ENCODE results near the gene SNRNP25. TPM values are rescaled to one million over a fixed set of nuclear protein-coding genes. Genes with fewer than 3 reads are reported as not detected.

The SNRNP25 gene
- total RNA-seq, 1 donor from 2014 or later: 30.6 TPM

GRCh38 chr16:74747-75334, 21.2 kb downstream of the SNRNP25 start:
- Mint-ChIP-seq H3K4me1 (ENCODE audit: unreplicated experiment) (peaks cover 22% of the 10 kb centered on the region), H3K4me3 (ENCODE audit: unreplicated experiment) (peak overlapping the region; percentile 32), H3K36me3 (ENCODE audit: low read depth, unreplicated experiment) (peaks cover 4% of the 10 kb centered on the region), H3K9me3 (ENCODE audit: unreplicated experiment) (no peaks in the 10 kb centered on the region), H3K27me3 (ENCODE audit: unreplicated experiment) (peaks cover 8% of the 10 kb centered on the region), H3K27ac (ENCODE audit: unreplicated experiment) (no peak overlapping the region)
- TF ChIP-seq CTCF (IDR thresholded peaks at IDR 0.05; ENCODE audit: unreplicated experiment): no peak
- DNase-seq (ENCODE audit: low spot score): no peak

GRCh38 chr16:75580-76501, 22.2 kb downstream of the SNRNP25 start:
- Mint-ChIP-seq H3K4me3 (ENCODE audit: unreplicated experiment) (peak overlapping the region; percentile 56), H3K36me3 (ENCODE audit: low read depth, unreplicated experiment) (peaks cover 4% of the 10 kb centered on the region), H3K27ac (ENCODE audit: unreplicated experiment) (peak overlapping the region; percentile 75), H3K9me3 (ENCODE audit: unreplicated experiment) (no peaks in the 10 kb centered on the region), H3K4me1 (ENCODE audit: unreplicated experiment) (peaks cover 20% of the 10 kb centered on the region), H3K27me3 (ENCODE audit: unreplicated experiment) (peaks cover 8% of the 10 kb centered on the region)
- TF ChIP-seq CTCF (IDR thresholded peaks at IDR 0.05; ENCODE audit: unreplicated experiment): no peak
- DNase-seq (ENCODE audit: low spot score): peak; percentile 63

GRCh38 chr16:76535-77272, 23.1 kb downstream of the SNRNP25 start:
- DNase-seq (ENCODE audit: low spot score): peak; percentile 47
- H3K9me3 Mint-ChIP-seq (ENCODE audit: unreplicated experiment): no peaks in the 10 kb centered on the region
- H3K27me3 Mint-ChIP-seq (ENCODE audit: unreplicated experiment): peaks cover 8% of the 10 kb centered on the region
- H3K27ac Mint-ChIP-seq (ENCODE audit: unreplicated experiment): peak overlapping the region; percentile 82
- TF ChIP-seq CTCF (IDR thresholded peaks at IDR 0.05; ENCODE audit: unreplicated experiment): no peak
- H3K36me3 Mint-ChIP-seq (ENCODE audit: low read depth, unreplicated experiment): peaks cover 4% of the 10 kb centered on the region
- H3K4me1 Mint-ChIP-seq (ENCODE audit: unreplicated experiment): peaks cover 20% of the 10 kb centered on the region
- H3K4me3 Mint-ChIP-seq (ENCODE audit: unreplicated experiment): peak overlapping the region; percentile 56

- Mint-ChIP-seq H3K36me3 (ENCODE audit: low read depth, unreplicated experiment) (peaks cover 4% of the 10 kb centered on the region), H3K4me1 (ENCODE audit: unreplicated experiment) (peaks cover 20% of the 10 kb centered on the region), H3K4me3 (ENCODE audit: unreplicated experiment) (peak overlapping the region; percentile 71), H3K9me3 (ENCODE audit: unreplicated experiment) (no peaks in the 10 kb centered on the region), H3K27ac (ENCODE audit: unreplicated experiment) (no peak overlapping the region), H3K27me3 (ENCODE audit: unreplicated experiment) (peaks cover 8% of the 10 kb centered on the region)
- DNase-seq (ENCODE audit: low spot score): peak; percentile 61
- no peak for TF ChIP-seq CTCF (IDR thresholded peaks at IDR 0.05; ENCODE audit: unreplicated experiment)
Observed at GRCh38 chr16:77273-77806, 23.7 kb downstream of the SNRNP25 start.
